K562 (cell line): ENCODE data around the gene ABAT.

ENCODE experiments used
- BRD4 ChIP-seq: fragments of 200-600 bp; sonication (generic); IDR thresholded peaks from 2 replicates; pipeline ENCODE4 v1.6.1; 2017; ENCODE audit warnings: inconsistent platforms
- EZH2 ChIP-seq: IDR thresholded peaks from 2 replicates; pipeline ENCODE4 v1.6.1; 2012; ENCODE audit warnings: low read depth, mild to moderate bottlenecking, inconsistent platforms, low read length, borderline replicate concordance
- L3MBTL2 ChIP-seq: fragments of 450-650 bp; IDR thresholded peaks from 2 replicates; pipeline ENCODE4 v1.6.1; 2016; ENCODE audit warnings: mild to moderate bottlenecking, moderate library complexity
- MCM5 ChIP-seq: fragments of 450-650 bp; IDR thresholded peaks from 2 replicates; pipeline ENCODE4 v1.6.1; 2016; ENCODE audit warnings: low read depth
- POLR2A ChIP-seq: fragments of 450-650 bp; conservative IDR thresholded peaks from 2 replicates; pipeline ENCODE4 v1.6.1; 2016

GRCh38 chr16:8682551-8683259 is 8.3 kb downstream of the ABAT start:
- TF ChIP-seq L3MBTL2 = no peak
- TF ChIP-seq POLR2A = no peak
- TF ChIP-seq BRD4 = no peak
- no peak for TF ChIP-seq MCM5
- TF ChIP-seq EZH2 = no peak
